NCI-H2029 (cell line): Measurements from ENCODE around the gene ZNF683.
"Not testable (repeated sequence)": the region's sequence is repeated elsewhere in the genome, so short reads cannot be mapped to it uniquely, and the experiment has no call there.

Experiments
- DNase-seq: peaks from one replicate; lab custom pipeline; 2025; lab: John Stamatoyannopoulos, UW

ZNF683 gene

GRCh38 chr1:26385063-26385462 is 12.5 kb upstream of the ZNF683 start:
- DNase-seq = not testable (repeated sequence)

- no peak for DNase-seq
Observed at GRCh38 chr1:26384076-26384475, 11.5 kb upstream of the ZNF683 start.

GRCh38 chr1:26378879-26379251 is 6.3 kb upstream of the ZNF683 start:
- DNase-seq = no peak

DNA sequence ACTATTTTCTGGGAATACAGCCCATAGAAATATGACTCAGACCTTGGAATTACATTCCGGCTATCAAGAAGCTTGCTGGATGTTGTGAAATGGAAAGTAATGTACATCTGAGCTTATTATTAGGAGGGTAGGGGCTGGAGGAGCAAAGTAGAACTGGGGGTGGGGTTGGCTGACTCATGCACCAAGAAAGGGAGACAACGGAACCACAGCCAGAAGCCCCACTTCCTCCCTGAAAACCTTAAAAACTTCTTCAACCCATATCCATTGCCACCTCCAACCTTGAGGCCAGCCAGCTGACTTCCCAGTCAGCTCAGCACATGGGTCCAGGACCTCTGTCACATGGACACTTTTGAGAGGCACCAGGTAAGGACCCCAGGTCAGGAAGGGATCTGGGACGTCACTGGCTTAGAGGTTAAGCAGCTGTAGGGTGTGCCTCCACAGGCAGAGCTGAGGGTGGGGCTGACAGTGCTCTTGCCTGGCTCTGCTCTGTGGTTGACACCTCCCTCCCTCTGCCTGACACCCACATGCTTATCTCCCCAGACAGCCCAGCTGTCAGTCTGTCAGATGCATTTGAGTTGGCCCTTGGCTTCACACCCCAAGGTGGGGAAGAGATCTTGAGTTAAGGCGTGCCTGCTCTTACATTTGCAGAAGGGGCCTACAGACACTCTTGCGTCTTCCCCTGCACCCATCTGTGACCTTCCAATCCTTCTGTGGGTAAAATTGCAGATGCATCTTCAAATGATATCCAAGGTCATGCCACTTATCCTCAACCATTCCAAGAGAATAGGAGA is 5.7 kb upstream of the ZNF683 start:
- DNase-seq = no peak

DNA sequence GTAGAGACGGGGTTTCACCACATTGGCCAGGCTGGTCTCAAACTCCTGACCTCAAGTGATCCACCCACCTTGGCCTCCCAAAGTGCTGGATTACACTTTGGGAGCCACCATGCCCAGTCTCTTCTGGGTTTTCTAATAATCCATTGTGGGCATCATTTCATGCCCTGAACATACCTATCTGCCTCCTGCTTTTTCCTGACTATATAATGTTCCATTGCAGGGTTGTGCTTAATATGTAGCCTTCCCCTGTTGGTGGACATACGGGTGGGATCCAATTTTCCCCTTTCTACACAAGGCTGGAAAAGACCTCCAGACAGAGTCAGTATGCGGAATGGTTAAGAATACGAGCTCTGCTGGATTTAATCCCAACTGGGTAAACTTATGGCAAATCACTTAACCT is 3.5 kb upstream of the ZNF683 start:
- no peak for DNase-seq

- no peak for DNase-seq
Observed at GRCh38 chr1:26375081-26375480, 2.5 kb upstream of the ZNF683 start.

GRCh38 chr1:26374361-26374760 is 1.8 kb upstream of the ZNF683 start:
- DNase-seq = not testable (repeated sequence)

- no peak for DNase-seq
Observed at GRCh38 chr1:26373789-26374188, 1.2 kb upstream of the ZNF683 start.

GRCh38 chr1:26373281-26373680 is 731 bp upstream of the ZNF683 start:
- no peak for DNase-seq

DNA sequence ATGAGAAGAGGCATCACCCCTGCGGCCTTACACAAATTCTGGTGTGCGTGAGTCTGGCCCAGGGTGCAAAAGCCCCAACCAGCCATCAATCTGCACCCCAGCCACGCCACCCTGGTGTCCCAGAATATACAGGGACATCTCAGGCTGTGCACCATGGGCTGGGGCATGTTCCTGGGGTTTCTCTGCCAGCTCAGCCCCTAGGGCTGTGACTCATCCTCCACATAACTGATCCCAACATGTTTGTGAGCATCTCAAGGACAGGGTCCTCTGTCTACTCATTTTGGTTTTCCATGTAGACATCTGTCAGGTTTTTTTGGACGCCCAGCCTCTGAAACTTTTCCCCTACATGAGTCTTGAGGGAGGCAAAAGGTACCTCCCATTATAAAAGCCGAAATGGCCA is 511 bp downstream of the ZNF683 start:
- no peak for DNase-seq

DNA sequence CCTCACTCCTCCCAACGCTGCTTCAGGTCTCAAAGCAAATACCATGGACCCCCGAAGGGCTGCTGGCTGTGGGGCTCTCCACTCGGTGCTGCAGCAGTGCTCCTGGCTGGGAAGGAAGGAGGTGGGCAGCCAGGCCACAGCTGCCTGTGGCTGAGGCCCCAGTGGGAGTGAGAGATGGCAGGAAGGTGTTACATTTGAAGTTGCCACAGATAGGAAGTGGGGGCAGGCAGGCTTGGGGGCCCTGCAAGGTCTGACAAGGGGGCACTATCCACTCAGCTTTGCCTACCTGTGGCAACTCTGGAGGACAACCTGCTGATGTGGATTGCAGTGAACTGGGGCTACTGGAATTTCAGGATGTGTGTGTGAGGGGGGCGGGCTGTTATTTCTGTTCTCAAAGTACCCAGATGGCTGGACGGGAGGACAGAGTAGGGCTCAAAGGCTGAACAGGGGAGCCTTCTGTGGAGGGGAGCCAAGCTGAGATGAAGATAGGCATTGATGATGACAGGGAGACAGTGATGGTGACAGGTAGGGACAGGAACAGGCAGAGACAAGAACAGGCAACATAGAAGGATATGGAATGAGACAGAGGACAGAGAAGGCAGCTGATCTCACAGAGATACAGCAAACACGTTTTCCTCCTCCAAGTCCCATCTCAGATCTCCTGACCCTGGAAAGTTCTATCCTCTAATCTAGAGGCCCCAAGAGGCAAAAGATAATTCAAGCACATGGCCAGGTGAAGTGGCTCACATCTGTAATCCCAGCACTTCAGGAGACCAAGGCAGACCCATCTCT is 1.8 kb downstream of the ZNF683 start:
- no peak for DNase-seq

GRCh38 chr1:26368486-26368885 is 4.1 kb downstream of the ZNF683 start:
- no peak for DNase-seq

GRCh38 chr1:26368006-26368405 is 4.5 kb downstream of the ZNF683 start:
- no peak for DNase-seq

DNA sequence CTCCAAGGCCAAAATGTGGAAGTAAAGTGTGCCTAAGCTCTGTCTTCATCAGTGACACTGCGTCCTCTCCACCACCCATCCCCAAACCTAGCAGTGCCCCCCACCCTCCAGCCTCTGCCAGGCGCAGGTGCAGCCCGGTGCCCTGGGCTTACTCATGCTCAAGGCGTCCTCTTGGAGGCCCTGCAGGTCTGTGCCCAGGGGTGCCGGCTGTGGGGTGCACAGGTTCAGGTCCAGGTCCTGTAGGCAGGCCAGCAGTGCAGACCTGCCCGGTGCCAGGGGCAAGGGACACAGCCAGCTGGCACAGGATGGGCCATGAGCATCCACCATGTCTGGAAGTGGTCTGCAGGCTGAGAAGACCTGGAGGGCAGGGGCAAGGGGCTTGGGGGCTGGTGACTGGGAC is 5.1 kb downstream of the ZNF683 start:
- DNase-seq = no peak

DNA sequence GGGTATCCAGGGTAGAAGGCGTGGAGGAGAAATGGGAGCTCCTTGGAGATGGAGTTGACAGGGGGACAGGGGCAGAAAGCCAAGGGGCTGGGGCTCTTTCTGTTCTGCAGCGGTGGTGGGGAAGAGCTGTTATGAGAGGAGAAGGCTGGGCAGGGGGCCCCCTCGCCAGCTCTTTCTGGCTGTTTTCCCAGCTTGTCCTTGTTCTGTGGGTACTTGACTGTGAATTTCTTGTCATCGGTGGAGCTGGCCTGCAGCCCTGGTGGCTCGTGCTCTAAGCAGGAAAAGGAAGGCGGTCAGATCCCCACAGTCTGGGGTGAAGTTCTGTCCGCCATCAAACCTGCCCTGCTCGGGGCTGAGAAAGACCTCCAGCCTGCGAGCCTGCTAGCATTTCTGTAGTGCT is 7.6 kb downstream of the ZNF683 start:
- no peak for DNase-seq

GRCh38 chr1:26363549-26364448 is 8.8 kb downstream of the ZNF683 start:
- DNase-seq = no peak

DNA sequence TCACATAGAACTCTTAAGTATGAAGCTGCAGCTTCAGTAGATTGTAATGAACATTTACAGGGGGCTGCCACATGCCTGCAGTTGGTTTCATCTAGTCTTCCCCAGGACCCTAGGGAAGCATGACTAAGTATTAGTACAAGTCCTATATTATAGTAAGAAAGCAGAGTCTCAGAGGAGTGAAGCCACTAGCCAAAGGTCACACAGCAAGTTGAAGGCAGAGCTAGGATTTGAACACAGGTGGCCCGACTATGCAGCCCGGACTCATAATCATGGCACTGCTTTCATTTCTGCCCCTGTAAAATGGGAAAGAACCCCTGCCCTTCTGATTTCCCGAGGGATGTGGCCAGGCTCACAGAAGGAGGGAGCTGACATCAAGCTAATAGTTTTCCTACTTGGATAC is 10.2 kb downstream of the ZNF683 start:
- no peak for DNase-seq

- DNase-seq = no peak
Observed at GRCh38 chr1:26361605-26362122, 10.9 kb downstream of the ZNF683 start.

- no peak for DNase-seq
Observed at GRCh38 chr1:26360807-26361604, 11.5 kb downstream of the ZNF683 start.

GRCh38 chr1:26359981-26360806 is 12.4 kb downstream of the ZNF683 start:
- DNase-seq = no peak
